HEK293T (cell line): ENCODE measurements around the gene MRPS35.
A peak's percentile ranks its signal among the peaks of the same experiment; 100 is the strongest.

Source experiments
- CTCF ChIA-PET: fragments of 350-600 bp; formaldehyde crosslinking; extraction: SDS; loops from one replicate; lab custom pipeline; 2021; ENCODE audit warnings: antibody characterized with exemption, inconsistent platforms; lab: Yijun Ruan, JAX
- POLR2A ChIA-PET: fragments of 350-600 bp; formaldehyde crosslinking; extraction: SDS; loops from one replicate; lab custom pipeline; 2020; ENCODE audit warnings: antibody characterized with exemption, inconsistent platforms; lab: Yijun Ruan, JAX
- DNase-seq: peaks from one replicate; pipeline ENCODE4 v3.0.0; 2012; ENCODE audit warnings: mixed read lengths; ENCODE audit errors: extremely low spot score
- ARNT ChIP-seq: fragments of 450-650 bp; IDR thresholded peaks from 2 replicates; pipeline ENCODE4 v1.6.1; 2017; ENCODE audit warnings: mild to moderate bottlenecking
- BHLHE40 ChIP-seq: fragments of 450-650 bp; IDR thresholded peaks from 2 replicates; pipeline ENCODE4 v1.6.1; 2016; ENCODE audit warnings: mild to moderate bottlenecking, moderate library complexity, borderline replicate concordance
- CTBP1 ChIP-seq: fragments of 450-650 bp; IDR thresholded peaks from 2 replicates; pipeline ENCODE4 v1.6.1; 2016; ENCODE audit warnings: borderline replicate concordance
- ELF4 ChIP-seq: fragments of 450-650 bp; IDR thresholded peaks from 2 replicates; pipeline ENCODE4 v1.6.1; 2017; ENCODE audit warnings: antibody characterized with exemption
- FOXA1 ChIP-seq: fragments of 450-650 bp; IDR thresholded peaks from 2 replicates; pipeline ENCODE4 v1.6.1; 2016; ENCODE audit warnings: mild to moderate bottlenecking
- FOXK2 ChIP-seq: fragments of 450-650 bp; IDR thresholded peaks from 2 replicates; pipeline ENCODE4 v1.6.1; 2016; ENCODE audit warnings: mild to moderate bottlenecking
- FOXM1 ChIP-seq: fragments of 450-650 bp; IDR thresholded peaks from 2 replicates; pipeline ENCODE4 v1.6.1; 2017; ENCODE audit warnings: mild to moderate bottlenecking, borderline replicate concordance
- HDGF ChIP-seq: fragments of 450-650 bp; IDR thresholded peaks from 2 replicates; pipeline ENCODE4 v1.6.1; 2017; ENCODE audit warnings: antibody characterized with exemption, borderline replicate concordance
- L3MBTL2 ChIP-seq: fragments of 450-650 bp; conservative IDR thresholded peaks from 2 replicates; pipeline ENCODE4 v1.6.1; 2016; ENCODE audit warnings: mild to moderate bottlenecking
- LEF1 ChIP-seq: fragments of 450-650 bp; IDR thresholded peaks from 2 replicates; pipeline ENCODE4 v1.6.1; 2017; ENCODE audit warnings: mild to moderate bottlenecking, borderline replicate concordance
- NFRKB ChIP-seq: fragments of 450-650 bp; IDR thresholded peaks from 2 replicates; pipeline ENCODE4 v1.6.1; 2016; ENCODE audit warnings: mild to moderate bottlenecking, moderate library complexity
- SP1 ChIP-seq: fragments of 450-650 bp; IDR thresholded peaks from 2 replicates; pipeline ENCODE4 v1.6.1; 2017
- SUZ12 ChIP-seq: fragments of 450-650 bp; IDR thresholded peaks from 2 replicates; pipeline ENCODE4 v1.6.1; 2016; ENCODE audit warnings: mild to moderate bottlenecking
- TARDBP ChIP-seq: fragments of 450-650 bp; IDR thresholded peaks from 2 replicates; pipeline ENCODE4 v1.6.1; 2016
- ZNF384 ChIP-seq: fragments of 450-650 bp; IDR thresholded peaks from 2 replicates; pipeline ENCODE4 v1.6.1; 2016
- TF ChIP-seq, protein P1 (sequence below): fragments of 450-650 bp; IDR thresholded peaks from 2 replicates; pipeline ENCODE4 v1.6.1; 2016

The MRPS35 gene

GRCh38 chr12:27710592-27711316 is at the start of gene MRPS35:
MRPS35 (plus strand) TSS chr12:27710832; CDS start chr12:27710844, 12 bp downstream.
- ChIA-PET CTCF (interaction anchor here (0.7 kb wide), 1 partner anchor 9 kb away, joined by 4 read pairs; no protein-coding TSS in a partner anchor), POLR2A (interaction anchor here (0.7 to 2.3 kb wide), 5 partner anchors 10 to 378 kb away, joined by 3 to 9 read pairs (median 3); partner anchors contain the start of genes BMAL2, KLHL42, MANSC4 and PPFIBP1)
- TF ChIP-seq SP1 (no peak), BHLHE40 (no peak), ELF4 (peak; percentile 78), NFRKB (peak; percentile 51; the same call in 1 of the 2 replicates), LEF1 (no peak), CTBP1 (peak; percentile 3; the same call in 1 of the 2 replicates), L3MBTL2 (peak; percentile 95), HDGF (no peak), FOXM1 (no peak), SUZ12 (no peak), ARNT (no peak)

GRCh38 chr12:27665704-27666103 is 44.9 kb upstream of the MRPS35 start:
- CTCF ChIA-PET: no interaction called here

More at GRCh38 chr12:27710592-27711316, at the start of gene MRPS35:
- peak; percentile 79 for DNase-seq

DNA sequence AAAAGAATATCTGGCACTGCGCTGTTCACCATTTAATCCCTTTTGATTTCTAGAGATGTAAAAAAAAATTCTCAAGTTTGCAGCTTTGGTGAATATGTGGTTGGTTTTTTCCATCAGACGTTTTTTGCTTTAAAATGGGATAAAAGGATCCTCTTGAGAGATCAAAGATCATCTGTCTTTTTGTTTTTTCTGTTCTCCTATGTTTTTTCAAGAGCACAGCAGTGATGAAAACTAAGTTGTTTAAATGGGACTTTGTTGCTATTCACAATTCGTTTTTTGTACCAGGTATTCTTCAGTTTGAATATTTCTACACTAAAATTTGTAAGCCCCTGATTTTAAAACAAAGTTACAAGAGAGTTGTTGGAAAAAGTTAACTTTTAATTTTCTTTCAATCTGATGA is 44.1 kb upstream of the MRPS35 start:
- CTCF ChIA-PET: interaction anchor here (0.7 kb wide), 2 partner anchors 30 to 421 kb away, joined by 3 read pairs; no protein-coding TSS in a partner anchor
- no peak for DNase-seq
- TF ChIP-seq ZNF384: no peak
- TF ChIP-seq L3MBTL2: no peak
- no peak for TF ChIP-seq FOXM1
- no peak for TF ChIP-seq ARNT
- TF ChIP-seq HDGF: no peak
- TF ChIP-seq CTBP1: no peak
- TF ChIP-seq, protein P1, sequence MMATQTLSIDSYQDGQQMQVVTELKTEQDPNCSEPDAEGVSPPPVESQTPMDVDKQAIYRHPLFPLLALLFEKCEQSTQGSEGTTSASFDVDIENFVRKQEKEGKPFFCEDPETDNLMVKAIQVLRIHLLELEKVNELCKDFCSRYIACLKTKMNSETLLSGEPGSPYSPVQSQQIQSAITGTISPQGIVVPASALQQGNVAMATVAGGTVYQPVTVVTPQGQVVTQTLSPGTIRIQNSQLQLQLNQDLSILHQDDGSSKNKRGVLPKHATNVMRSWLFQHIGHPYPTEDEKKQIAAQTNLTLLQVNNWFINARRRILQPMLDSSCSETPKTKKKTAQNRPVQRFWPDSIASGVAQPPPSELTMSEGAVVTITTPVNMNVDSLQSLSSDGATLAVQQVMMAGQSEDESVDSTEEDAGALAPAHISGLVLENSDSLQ: no peak
- TF ChIP-seq NFRKB: no peak
- TF ChIP-seq SP1: no peak
- TF ChIP-seq TARDBP: no peak
- no peak for TF ChIP-seq ELF4
- no peak for TF ChIP-seq FOXA1
- no peak for TF ChIP-seq LEF1
- TF ChIP-seq SUZ12: no peak
- TF ChIP-seq BHLHE40: no peak
- POLR2A ChIA-PET: no interaction called here

More at GRCh38 chr12:27665704-27666103, 44.9 kb upstream of the MRPS35 start:
- DNase-seq: no peak
- TF ChIP-seq FOXA1 (no peak), L3MBTL2 (no peak), FOXK2 (no peak), ARNT (no peak), ZNF384 (no peak), SP1 (no peak)
- POLR2A ChIA-PET: no interaction called here

GRCh38 chr12:27667540-27667939 is 43.1 kb upstream of the MRPS35 start:
- DNase-seq: no peak
- CTCF ChIA-PET: no interaction called here
- no peak for TF ChIP-seq SUZ12
- no peak for TF ChIP-seq HDGF
- no peak for TF ChIP-seq CTBP1
- TF ChIP-seq L3MBTL2: no peak
- TF ChIP-seq, protein P1: no peak
- no peak for TF ChIP-seq ELF4
- no peak for TF ChIP-seq ZNF384
- TF ChIP-seq FOXM1: no peak
- no peak for TF ChIP-seq LEF1
- TF ChIP-seq TARDBP: no peak
- TF ChIP-seq NFRKB: no peak
- no peak for TF ChIP-seq SP1
- no peak for TF ChIP-seq FOXK2
- no peak for TF ChIP-seq BHLHE40
- no peak for TF ChIP-seq FOXA1
- no peak for TF ChIP-seq ARNT
- POLR2A ChIA-PET: no interaction called here

- TF ChIP-seq SP1: no peak
- no peak for TF ChIP-seq NFRKB
- no peak for TF ChIP-seq ARNT
- TF ChIP-seq ELF4: no peak
- no peak for TF ChIP-seq LEF1
- no peak for TF ChIP-seq SUZ12
- TF ChIP-seq L3MBTL2: no peak
- TF ChIP-seq CTBP1: no peak
- TF ChIP-seq HDGF: no peak
- no peak for TF ChIP-seq TARDBP
- TF ChIP-seq FOXA1: no peak
- TF ChIP-seq FOXK2: no peak
- TF ChIP-seq BHLHE40: no peak
- POLR2A ChIA-PET: no interaction called here
- CTCF ChIA-PET: interaction anchor here (0.7 kb wide), 1 partner anchor 258 kb away, joined by 4 read pairs; no protein-coding TSS in a partner anchor
- DNase-seq: no peak
Measured at GRCh38 chr12:27672051-27672450, 38.6 kb upstream of the MRPS35 start.

GRCh38 chr12:27672643-27673042 is 38.0 kb upstream of the MRPS35 start:
- TF ChIP-seq FOXM1 (no peak), FOXA1 (no peak), ELF4 (no peak), SUZ12 (no peak), SP1 (no peak), CTBP1 (no peak), HDGF (no peak), NFRKB (no peak), ZNF384 (no peak), TARDBP (no peak), BHLHE40 (no peak), LEF1 (no peak), ARNT (no peak), L3MBTL2 (no peak), FOXK2 (no peak)
- TF ChIP-seq, protein P1: no peak
- DNase-seq: no peak
- ChIA-PET CTCF (no interaction called here), POLR2A (no interaction called here)
